ENCODE data around the gene SUPT5H. TPM values are rescaled to one million over a fixed set of nuclear protein-coding genes. Genes with fewer than 3 reads are reported as not detected.

Gene SUPT5H
- total RNA-seq, 1 donor from 2014 or later: 121 TPM

DNA sequence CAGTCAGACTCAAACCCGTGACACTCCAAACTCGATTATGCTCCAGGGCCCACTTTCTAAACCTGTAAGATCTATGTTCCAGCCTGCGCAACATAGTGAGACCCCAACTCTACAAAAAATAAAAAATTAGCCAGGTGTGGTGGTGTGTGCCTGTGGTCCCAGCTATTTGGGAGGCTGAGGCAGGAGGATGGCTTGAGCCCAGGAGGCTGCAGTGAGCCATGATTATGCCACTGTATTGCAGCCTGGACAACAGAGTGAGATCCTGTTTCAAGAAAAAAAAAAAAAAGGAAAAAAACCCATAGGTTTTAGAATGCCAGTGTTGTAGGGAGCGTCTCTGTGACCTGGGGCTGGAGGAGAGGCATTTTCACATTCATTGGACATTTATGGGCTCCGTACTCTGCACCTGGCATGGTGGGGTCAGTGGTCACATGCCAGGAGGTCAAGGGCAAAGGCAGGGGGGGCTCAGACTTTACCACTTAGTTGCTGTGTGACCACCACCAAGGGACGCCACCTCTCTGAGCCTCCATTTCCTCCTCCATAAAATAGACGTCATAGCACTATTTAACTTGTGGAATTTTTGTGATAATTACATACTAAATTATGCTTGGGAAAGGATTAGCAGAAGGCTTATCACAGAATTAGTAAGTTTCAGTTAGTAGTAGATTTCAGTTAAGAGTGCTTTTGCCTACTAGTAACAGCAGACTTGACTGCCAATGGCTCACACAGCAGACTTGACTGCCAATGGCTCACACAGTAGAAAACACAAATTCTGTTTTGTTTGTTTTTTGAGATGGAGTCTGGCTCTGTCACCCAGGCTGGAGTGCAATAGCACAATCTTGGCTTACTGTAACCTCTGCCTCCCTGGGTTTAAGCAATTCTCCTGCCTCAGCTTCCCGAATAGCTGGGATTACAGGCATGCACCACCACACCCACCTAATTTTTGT lies 75.4 kb downstream of the SUPT5H start:
- DNase-seq (ENCODE audit: low spot score): no peak

DNA sequence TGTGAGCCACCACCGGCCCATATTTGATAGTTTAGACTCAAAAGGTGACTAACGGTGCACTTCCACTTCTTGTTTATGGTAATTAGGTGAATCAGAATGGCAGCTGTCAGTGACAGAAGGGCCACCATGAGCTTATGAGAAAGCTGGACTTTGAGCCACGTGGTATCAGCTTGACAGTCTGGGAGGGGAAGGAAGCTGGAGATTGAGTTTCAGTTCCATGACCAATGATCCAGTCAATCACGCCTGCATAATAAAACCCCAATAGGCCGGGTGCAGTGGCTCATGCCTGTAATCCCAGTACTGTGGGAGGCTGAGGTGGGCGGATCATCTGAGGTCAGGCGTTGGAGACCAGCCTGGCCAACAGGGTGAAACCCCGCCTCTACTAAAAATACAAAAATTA lies 79.1 kb downstream of the SUPT5H start:
- no peak for DNase-seq (ENCODE audit: low spot score)

DNA sequence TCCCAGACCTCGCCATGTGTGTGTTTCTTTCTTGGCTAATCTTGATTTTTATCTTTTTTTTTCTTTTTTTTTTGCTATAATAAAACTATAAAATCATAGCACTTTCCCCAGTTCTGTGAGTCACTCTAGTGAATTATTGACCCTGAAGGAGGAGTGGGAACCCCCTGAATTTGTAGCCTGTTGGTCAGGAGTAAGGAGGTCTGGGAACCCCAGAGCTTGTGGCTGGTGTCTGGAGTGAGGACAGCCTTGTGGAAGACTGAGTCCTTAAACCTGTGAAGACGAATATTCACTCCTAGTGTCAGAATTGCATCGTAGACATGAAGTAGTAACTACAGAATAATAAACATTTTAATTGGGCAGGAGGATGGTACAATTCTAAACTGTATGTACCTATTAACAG lies 79.8 kb downstream of the SUPT5H start:
- DNase-seq (ENCODE audit: low spot score): no peak

Other genes starting within 250 kb of the SUPT5H start
- 18.4 TPM for gene NCCRP1, start 248.6 kb upstream of the SUPT5H start, total RNA-seq
- gene SYCN, start 241.3 kb upstream of the SUPT5H start, total RNA-seq: not detected
- gene IFNL3, start 200.6 kb upstream of the SUPT5H start, total RNA-seq: not detected
- not detected for gene IFNL4, start 196.7 kb upstream of the SUPT5H start, total RNA-seq
- not detected for gene IFNL2, start 177.2 kb upstream of the SUPT5H start, total RNA-seq
- not detected for gene IFNL1, start 149.2 kb upstream of the SUPT5H start, total RNA-seq
- 1.7 TPM for gene LRFN1, start 124.7 kb upstream of the SUPT5H start, total RNA-seq
- gene GMFG, start 109.5 kb upstream of the SUPT5H start, total RNA-seq: 22.3 TPM
- gene SAMD4B, start 103.2 kb upstream of the SUPT5H start, total RNA-seq: 104 TPM
- gene PAF1, start 54.5 kb upstream of the SUPT5H start, total RNA-seq: 36.9 TPM
- 51.8 TPM for gene MED29, start 54.2 kb upstream of the SUPT5H start, total RNA-seq
- gene ZFP36, start 38.7 kb upstream of the SUPT5H start, total RNA-seq: 230 TPM
- 38.8 TPM for gene PLEKHG2, start 32.9 kb upstream of the SUPT5H start, total RNA-seq
- gene RPS16, start 9.6 kb upstream of the SUPT5H start, total RNA-seq: 2,118 TPM
- gene TIMM50, start 35.3 kb downstream of the SUPT5H start, total RNA-seq: 64.9 TPM
- not detected for gene DLL3, start 53.4 kb downstream of the SUPT5H start, total RNA-seq
- not detected for gene SELENOV, start 69.6 kb downstream of the SUPT5H start, total RNA-seq
- gene EID2B, start 87.3 kb downstream of the SUPT5H start, total RNA-seq: 2.4 TPM
- 10.4 TPM for gene EID2, start 94.6 kb downstream of the SUPT5H start, total RNA-seq
- gene LGALS13, start 156.9 kb downstream of the SUPT5H start, total RNA-seq: not detected
- not detected for gene LGALS16, start 210.3 kb downstream of the SUPT5H start, total RNA-seq

All from ureter (tissue), 1 donor.